Activated CD4-positive, CD25-positive, alpha-beta regulatory T cell treated with anti-CD3 and anti-CD28 coated beads, Interleukin-2, amount 50 U/mL, for 16 hours (primary cell): ENCODE results near the gene PNMA8B.

Experiments used
- DNase-seq: peaks from one replicate; pipeline ENCODE4 v3.0.0-alpha.2; 2020; ENCODE audit warnings: low read depth, low spot score

The PNMA8B gene

GRCh38 chr19:46454244-46454643 is 41.4 kb downstream of the PNMA8B start:
- DNase-seq = no peak

GRCh38 chr19:46453661-46454060 is 42.0 kb downstream of the PNMA8B start:
- DNase-seq = no peak

- no peak for DNase-seq
Observed at GRCh38 chr19:46452186-46452585, 43.5 kb downstream of the PNMA8B start.

GRCh38 chr19:46451352-46451751 is 44.3 kb downstream of the PNMA8B start:
- DNase-seq = no peak

- DNase-seq = no peak
Observed at GRCh38 chr19:46450737-46451136, 44.9 kb downstream of the PNMA8B start.

- no peak for DNase-seq
Observed at GRCh38 chr19:46449228-46449627, 46.4 kb downstream of the PNMA8B start.

GRCh38 chr19:46448601-46449000 is 47.1 kb downstream of the PNMA8B start:
- DNase-seq = no peak

- DNase-seq = no peak
Observed at GRCh38 chr19:46447824-46448223, 47.8 kb downstream of the PNMA8B start.

- DNase-seq = no peak
Observed at GRCh38 chr19:46447006-46447405, 48.7 kb downstream of the PNMA8B start.

- DNase-seq = no peak
Observed at GRCh38 chr19:46446021-46446420, 49.6 kb downstream of the PNMA8B start.

GRCh38 chr19:46442808-46443450 is 52.7 kb downstream of the PNMA8B start:
- no peak for DNase-seq

GRCh38 chr19:46441866-46442265 is 53.8 kb downstream of the PNMA8B start:
- no peak for DNase-seq
